ENCODE results near the gene FXYD3. TPM values are rescaled to one million over a fixed set of nuclear protein-coding genes. Genes with fewer than 3 reads are reported as not detected.

FXYD3 gene
- total RNA-seq, 1 donor from 2014 or later, result not detected

DNA sequence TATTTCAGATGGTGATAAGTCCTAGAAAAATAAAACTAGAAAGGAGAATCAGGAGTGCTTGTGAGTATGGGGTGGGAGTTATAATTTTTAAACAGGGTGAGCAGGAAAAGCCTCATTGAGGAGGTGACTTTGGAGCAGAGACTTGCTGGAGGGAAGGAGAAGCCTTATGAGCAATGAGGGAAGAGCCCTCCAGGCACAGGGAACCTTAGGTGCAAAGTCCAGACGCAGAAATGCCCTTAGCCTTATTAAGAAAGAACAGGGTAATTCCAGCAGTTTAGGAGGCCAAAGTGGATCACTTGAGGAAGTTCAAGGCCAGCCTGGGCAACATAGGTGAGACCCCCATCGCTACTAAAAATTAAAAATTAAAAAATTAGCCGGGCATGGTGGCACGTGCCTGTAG, 21.0 kb upstream of the FXYD3 start:
- H3K4me3 Mint-ChIP-seq (ENCODE audit: unreplicated experiment), result no peak overlapping the region
- Histone ChIP-seq H3K36me3 (ENCODE audit: insufficient read depth, low read length) (no peaks in the 10 kb centered on the region), H3K9ac (ENCODE audit: low read length) (no peak overlapping the region), H4K20me1 (ENCODE audit: insufficient read depth, low read length) (no peaks in the 10 kb centered on the region), H3K4me3 (ENCODE audit: insufficient read depth, low read depth, low read length) (no peak overlapping the region), H3K79me2 (ENCODE audit: insufficient read depth, low read length) (no peaks in the 10 kb centered on the region), H3K4me1 (ENCODE audit: insufficient read depth, low read length) (peaks cover 5% of the 10 kb centered on the region), H2AFZ (ENCODE audit: low read depth, low read length) (no peak overlapping the region), H3K9me3 (ENCODE audit: insufficient read depth, low read depth, low read length) (no peaks in the 10 kb centered on the region), H3K27ac (ENCODE audit: low read depth, low read length) (no peak overlapping the region), H3K27me3 (ENCODE audit: insufficient read depth, low read length) (no peaks in the 10 kb centered on the region), H3K4me2 (ENCODE audit: low read length) (no peak overlapping the region)
- TF ChIP-seq EZH2 (IDR thresholded peaks at IDR 0.05; ENCODE audit: insufficient read depth, low read length) (no peak), CTCF (IDR thresholded peaks at IDR 0.05; ENCODE audit: insufficient read depth, low read depth, low read length) (no peak)
- no peak for FAIRE-seq
- H3K4me1 Mint-ChIP-seq (ENCODE audit: low read depth, unreplicated experiment), result no peaks in the 10 kb centered on the region
- H3K36me3 Mint-ChIP-seq (ENCODE audit: low read depth, unreplicated experiment), result no peaks in the 10 kb centered on the region
- no peaks in the 10 kb centered on the region for H3K9me3 Mint-ChIP-seq (ENCODE audit: unreplicated experiment)
- no peak for DNase-seq (ENCODE audit: low read depth)
- H3K27ac Mint-ChIP-seq (ENCODE audit: unreplicated experiment), result no peak overlapping the region
- H3K27me3 Mint-ChIP-seq (ENCODE audit: low read depth, unreplicated experiment), result peaks cover 14% of the 10 kb centered on the region

DNA sequence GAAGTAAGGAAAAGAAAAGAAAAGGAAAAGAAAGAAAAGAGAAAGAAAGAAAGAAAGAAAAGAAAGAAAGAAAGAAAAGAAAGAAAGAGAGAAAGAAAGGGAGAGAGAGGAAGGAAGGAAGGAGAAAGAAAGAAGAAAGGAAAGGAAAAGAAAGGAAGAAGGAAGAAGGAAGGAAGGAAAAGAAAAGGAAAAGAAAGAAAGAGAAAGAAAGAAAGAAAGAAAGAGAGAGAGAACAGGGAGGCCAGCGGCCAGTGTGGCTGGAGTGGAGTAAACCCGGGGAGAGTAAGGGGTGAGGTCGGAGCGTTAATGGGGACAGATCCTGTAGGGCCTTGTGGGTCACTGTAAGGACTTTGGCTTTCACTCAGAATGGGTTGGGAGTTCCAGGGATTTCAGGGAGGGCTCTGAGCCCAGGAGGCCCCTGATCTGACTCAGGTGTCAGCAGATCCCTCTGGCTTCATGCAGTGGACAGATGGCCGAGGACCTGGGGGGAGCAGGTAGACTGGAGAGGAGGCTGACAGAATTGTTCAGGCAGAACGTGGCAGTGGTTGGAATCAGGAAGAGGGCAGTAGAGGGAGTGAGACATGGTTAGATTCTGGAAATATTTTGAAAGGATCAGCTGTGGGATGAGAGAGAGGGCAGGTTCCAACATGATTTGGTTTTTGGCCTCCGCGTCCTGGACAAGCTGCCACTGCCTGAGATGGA, 19.8 kb upstream of the FXYD3 start:
- Histone ChIP-seq H4K20me1 (ENCODE audit: insufficient read depth, low read length) (no peaks in the 10 kb centered on the region), H3K4me2 (ENCODE audit: low read length) (no peak overlapping the region), H3K27ac (ENCODE audit: low read depth, low read length) (no peak overlapping the region), H3K79me2 (ENCODE audit: insufficient read depth, low read length) (no peaks in the 10 kb centered on the region), H3K36me3 (ENCODE audit: insufficient read depth, low read length) (no peaks in the 10 kb centered on the region), H3K4me3 (ENCODE audit: insufficient read depth, low read depth, low read length) (no peak overlapping the region), H3K9ac (ENCODE audit: low read length) (no peak overlapping the region), H2AFZ (ENCODE audit: low read depth, low read length) (no peak overlapping the region), H3K4me1 (ENCODE audit: insufficient read depth, low read length) (peaks cover 2% of the 10 kb centered on the region), H3K27me3 (ENCODE audit: insufficient read depth, low read length) (no peaks in the 10 kb centered on the region), H3K9me3 (ENCODE audit: insufficient read depth, low read depth, low read length) (no peaks in the 10 kb centered on the region)
- no peak overlapping the region for H3K4me3 Mint-ChIP-seq (ENCODE audit: unreplicated experiment)
- H3K36me3 Mint-ChIP-seq (ENCODE audit: low read depth, unreplicated experiment), result no peaks in the 10 kb centered on the region
- H3K9me3 Mint-ChIP-seq (ENCODE audit: unreplicated experiment), result no peaks in the 10 kb centered on the region
- H3K27me3 Mint-ChIP-seq (ENCODE audit: low read depth, unreplicated experiment), result peaks cover 15% of the 10 kb centered on the region
- TF ChIP-seq CTCF (IDR thresholded peaks at IDR 0.05; ENCODE audit: insufficient read depth, low read depth, low read length), result no peak
- TF ChIP-seq EZH2 (IDR thresholded peaks at IDR 0.05; ENCODE audit: insufficient read depth, low read length), result no peak
- no peak for DNase-seq (ENCODE audit: low read depth)
- H3K4me1 Mint-ChIP-seq (ENCODE audit: low read depth, unreplicated experiment), result no peaks in the 10 kb centered on the region
- no peak for FAIRE-seq
- no peak overlapping the region for H3K27ac Mint-ChIP-seq (ENCODE audit: unreplicated experiment)

DNA sequence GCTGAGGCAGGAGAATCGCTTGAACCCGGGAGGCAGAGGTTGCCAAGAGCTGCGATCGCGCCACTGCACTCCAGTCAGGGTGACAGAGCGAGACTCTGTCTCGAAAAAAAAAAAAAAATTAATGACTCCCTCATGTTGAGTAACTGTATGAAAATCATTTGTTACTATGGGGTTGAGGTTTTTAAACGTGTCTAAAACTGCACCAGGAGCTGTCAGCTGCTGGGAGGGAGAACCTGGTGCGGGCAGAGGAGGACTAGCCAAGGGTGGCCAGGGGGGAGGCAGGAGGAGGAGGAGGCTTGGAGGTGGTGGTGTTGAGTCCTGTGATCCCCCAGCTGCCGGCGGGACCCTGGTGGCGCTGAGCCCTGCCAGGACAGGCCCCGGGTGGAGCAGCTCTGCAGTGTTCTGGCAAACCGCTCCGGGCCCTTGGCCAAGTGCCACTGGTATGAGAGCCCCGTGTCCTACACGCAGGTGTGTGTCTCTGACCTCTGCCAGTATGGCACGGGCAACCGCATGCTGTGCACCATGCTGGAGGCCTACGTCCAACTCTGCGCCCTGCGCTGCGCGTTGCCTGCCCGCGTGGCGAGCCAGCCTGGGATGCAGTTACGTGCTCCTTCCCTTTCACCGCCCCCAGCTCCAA, 17.1 kb upstream of the FXYD3 start:
- no peak overlapping the region for H3K4me2 ChIP-seq (ENCODE audit: low read length)
- DNase-seq (ENCODE audit: low read depth) (no peak), FAIRE-seq (no peak)
- H3K4me1 Mint-ChIP-seq (ENCODE audit: low read depth, unreplicated experiment), result no peaks in the 10 kb centered on the region
- H3K79me2 ChIP-seq (ENCODE audit: insufficient read depth, low read length), result no peaks in the 10 kb centered on the region
- no peaks in the 10 kb centered on the region for H3K36me3 Mint-ChIP-seq (ENCODE audit: low read depth, unreplicated experiment)
- no peaks in the 10 kb centered on the region for H3K36me3 ChIP-seq (ENCODE audit: insufficient read depth, low read length)
- no peak overlapping the region for H3K9ac ChIP-seq (ENCODE audit: low read length)
- H3K9me3 Mint-ChIP-seq (ENCODE audit: unreplicated experiment), result no peaks in the 10 kb centered on the region
- H2AFZ ChIP-seq (ENCODE audit: low read depth, low read length), result no peak overlapping the region
- H3K4me3 Mint-ChIP-seq (ENCODE audit: unreplicated experiment), result no peak overlapping the region
- H3K9me3 ChIP-seq (ENCODE audit: insufficient read depth, low read depth, low read length), result no peaks in the 10 kb centered on the region
- H3K27ac ChIP-seq (ENCODE audit: low read depth, low read length), result no peak overlapping the region
- H4K20me1 ChIP-seq (ENCODE audit: insufficient read depth, low read length), result no peaks in the 10 kb centered on the region
- TF ChIP-seq EZH2 (IDR thresholded peaks at IDR 0.05; ENCODE audit: insufficient read depth, low read length), result no peak
- no peaks in the 10 kb centered on the region for H3K4me1 ChIP-seq (ENCODE audit: insufficient read depth, low read length)
- no peak overlapping the region for H3K27ac Mint-ChIP-seq (ENCODE audit: unreplicated experiment)
- no peaks in the 10 kb centered on the region for H3K27me3 ChIP-seq (ENCODE audit: insufficient read depth, low read length)
- no peak overlapping the region for H3K4me3 ChIP-seq (ENCODE audit: insufficient read depth, low read depth, low read length)
- H3K27me3 Mint-ChIP-seq (ENCODE audit: low read depth, unreplicated experiment), result peaks cover 17% of the 10 kb centered on the region

Data from astrocyte (in vitro differentiated cells and primary cell).